Endodermal cell (in vitro differentiated cells): Measurements from ENCODE around the gene ZMIZ1. TPM values are rescaled to one million over a fixed set of nuclear protein-coding genes. Genes with fewer than 3 reads are reported as not detected.

Experiments
- DNase-seq: peaks from one replicate; pipeline ENCODE4 v3.0.0-alpha.2; 2017
- H3K27ac ChIP-seq: 2 replicates; pipeline ENCODE4 v1.5.1; 2013; ENCODE audit warnings: mild to moderate bottlenecking, low read depth, low read length, moderate library complexity
- H3K27me3 ChIP-seq: 2 replicates; pipeline ENCODE4 v1.6.1; 2013; ENCODE audit warnings: mild to moderate bottlenecking, low read length, moderate library complexity; ENCODE audit not compliant: insufficient read depth, control insufficient read depth, poor library complexity, severe bottlenecking
- H3K36me3 ChIP-seq: 2 replicates; pipeline ENCODE4 v1.7.0; 2013; ENCODE audit warnings: mild to moderate bottlenecking, low read length, moderate library complexity; ENCODE audit not compliant: control insufficient read depth, insufficient read depth
- H3K4me1 ChIP-seq: one replicate; pipeline ENCODE4 v1.7.0; 2013; ENCODE audit warnings: low read length; ENCODE audit not compliant: control insufficient read depth, insufficient read depth
- H3K4me3 ChIP-seq: 2 replicates; pipeline ENCODE4 v1.5.1; 2013; ENCODE audit warnings: mild to moderate bottlenecking, low read length, moderate library complexity
- H3K9ac ChIP-seq: 2 replicates; pipeline ENCODE4 v1.6.1; 2013; ENCODE audit warnings: mild to moderate bottlenecking, low read length, moderate library complexity; ENCODE audit not compliant: poor library complexity, severe bottlenecking; ENCODE audit errors: extremely low read depth
- H3K9me3 ChIP-seq: 2 replicates; pipeline ENCODE4 v1.6.1; 2013; ENCODE audit warnings: mild to moderate bottlenecking, low read length, moderate library complexity; ENCODE audit not compliant: control insufficient read depth
- H3K27ac Mint-ChIP-seq: 2 replicates; pipeline ENCODE4 v1.8.0; 2020; ENCODE audit warnings: mixed read lengths
- H3K27me3 Mint-ChIP-seq: 2 replicates; pipeline ENCODE4 v1.8.0; 2021; ENCODE audit warnings: mild to moderate bottlenecking, mixed read lengths; ENCODE audit not compliant: insufficient read depth
- H3K36me3 Mint-ChIP-seq: 2 replicates; pipeline ENCODE4 v1.8.0; 2020; ENCODE audit warnings: low read depth, mixed read lengths
- H3K4me1 Mint-ChIP-seq: 2 replicates; pipeline ENCODE4 v1.8.0; 2020; ENCODE audit warnings: mixed read lengths
- H3K4me3 Mint-ChIP-seq: 2 replicates; pipeline ENCODE4 v1.8.0; 2020; ENCODE audit warnings: mild to moderate bottlenecking, moderate library complexity, mixed read lengths
- H3K9me3 Mint-ChIP-seq: 2 replicates; pipeline ENCODE4 v1.8.0; 2020; ENCODE audit warnings: mild to moderate bottlenecking, mixed read lengths
- CTCF ChIP-seq: fragments of 200-600 bp; sonication (generic); conservative IDR thresholded peaks from 2 replicates; pipeline ENCODE4 v1.5.0; 2021; ENCODE audit warnings: antibody characterized with exemption, mild to moderate bottlenecking
- WGBS, 2 experiments: methylation state at CpG; one replicate each; pipeline versions ENCODE4 v1.1.5 to v1.1.7; 2013; ENCODE audit warnings: missing lambda C conversion rate in 2 of 2, mixed read lengths in 1 of 2; ENCODE audit not compliant: insufficient coverage in 1 of 2, insufficient read length in 1 of 2; 5-methylcytosine and 5-hydroxymethylcytosine counted together
- total RNA-seq, 2 donors: library from RNA; stranded (reverse); fragmentation: NEBNext Ultra II Directional in 1 of 2; extraction: Animal tissue kit (Norgen Biotek cat#: 25700) in 1 of 2; gene quantifications; 2 replicates in 1 of 2; 3 replicates in 1 of 2; pipeline ENCODE4 v1.2.1, GENCODE V29; 2021

Gene ZMIZ1
- total RNA-seq, 2 donors from 2014 or later = 65.3 to 67.5 TPM

GRCh38 chr10:79207096-79207357 is 138.3 kb downstream of the ZMIZ1 start:
- H3K4me3 ChIP-seq = no peak overlapping the region
- H3K4me3 Mint-ChIP-seq = no peak overlapping the region
- H3K36me3 ChIP-seq = peaks cover 65% of the 10 kb centered on the region
- no peak overlapping the region for H3K27ac ChIP-seq
- H3K27ac Mint-ChIP-seq = no peak overlapping the region
- H3K27me3 Mint-ChIP-seq = no peaks in the 10 kb centered on the region
- H3K9me3 Mint-ChIP-seq = no peaks in the 10 kb centered on the region
- no peaks in the 10 kb centered on the region for H3K4me1 ChIP-seq
- peaks cover 59% of the 10 kb centered on the region for H3K36me3 Mint-ChIP-seq
- no peak for TF ChIP-seq CTCF
- DNase-seq = no peak
- no peaks in the 10 kb centered on the region for H3K4me1 Mint-ChIP-seq
- 89 to 94% methylated on average over 4 of the region's 4 CpGs for WGBS, 2 experiments
- H3K9me3 ChIP-seq = no peaks in the 10 kb centered on the region
- no peak overlapping the region for H3K9ac ChIP-seq
- no peaks in the 10 kb centered on the region for H3K27me3 ChIP-seq

GRCh38 chr10:79207726-79208125 is 139.0 kb downstream of the ZMIZ1 start:
- no peak for TF ChIP-seq CTCF
- Histone ChIP-seq H3K27me3 (no peaks in the 10 kb centered on the region), H3K9ac (no peak overlapping the region), H3K4me1 (no peaks in the 10 kb centered on the region), H3K4me3 (no peak overlapping the region), H3K9me3 (no peaks in the 10 kb centered on the region), H3K36me3 (peaks cover 64% of the 10 kb centered on the region), H3K27ac (no peak overlapping the region)
- H3K4me3 Mint-ChIP-seq = no peak overlapping the region
- 82 to 100% methylated on average over 2 to 4 of the region's 5 CpGs for WGBS, 2 experiments
- peaks cover 56% of the 10 kb centered on the region for H3K36me3 Mint-ChIP-seq
- no peak overlapping the region for H3K27ac Mint-ChIP-seq
- H3K9me3 Mint-ChIP-seq = no peaks in the 10 kb centered on the region
- H3K27me3 Mint-ChIP-seq = no peaks in the 10 kb centered on the region
- H3K4me1 Mint-ChIP-seq = no peaks in the 10 kb centered on the region
- DNase-seq = no peak

GRCh38 chr10:79208251-79208983 is 139.7 kb downstream of the ZMIZ1 start:
- H3K4me1 ChIP-seq = no peaks in the 10 kb centered on the region

More at GRCh38 chr10:79208251-79208983, 139.7 kb downstream of the ZMIZ1 start:
- Mint-ChIP-seq H3K4me1 (no peaks in the 10 kb centered on the region), H3K9me3 (no peaks in the 10 kb centered on the region), H3K27ac (peak overlapping the region; percentile 30), H3K4me3 (no peak overlapping the region), H3K27me3 (no peaks in the 10 kb centered on the region), H3K36me3 (peaks cover 54% of the 10 kb centered on the region)
- H3K4me3 ChIP-seq = no peak overlapping the region
- H3K9ac ChIP-seq = no peak overlapping the region
- WGBS, 2 experiments = 96 to 99% methylated on average over 14 to 15 of the region's 15 CpGs
- H3K36me3 ChIP-seq = peaks cover 58% of the 10 kb centered on the region
- DNase-seq = no peak
- no peaks in the 10 kb centered on the region for H3K9me3 ChIP-seq
- TF ChIP-seq CTCF = no peak
- H3K27me3 ChIP-seq = no peaks in the 10 kb centered on the region
- no peak overlapping the region for H3K27ac ChIP-seq
